ENCODE results near the gene CPSF4L. TPM values are rescaled to one million over a fixed set of nuclear protein-coding genes. Genes with fewer than 3 reads are reported as not detected.

The CPSF4L gene
- total and polyA plus RNA-seq, 2 of the 13 experiments (the other 11 are each of a cell fraction or from before 2014, with no cell fraction given) = 0.73 to 1.6 TPM

- TF ChIP-seq HDAC2 (CRISPR knock-in tag; IDR thresholded peaks at IDR 0.05) (peak; percentile 99), ZBTB21 (CRISPR knock-in tag; IDR thresholded peaks at IDR 0.05) (peak; percentile 67; the same call in 1 of the 2 replicates), RFXANK (CRISPR knock-in tag; IDR thresholded peaks at IDR 0.05) (no peak), HNRNPH1 (optimal IDR thresholded peaks at IDR 0.05; ENCODE audit: low read depth, low read length) (no peak), RBAK (CRISPR knock-in tag; IDR thresholded peaks at IDR 0.05) (peak; percentile 90), ZBTB46 (CRISPR knock-in tag; IDR thresholded peaks at IDR 0.05; ENCODE audit: borderline replicate concordance) (no peak; the same call in 1 of the 2 replicates), ATF7-NPFF (CRISPR knock-in tag; IDR thresholded peaks at IDR 0.05; ENCODE audit: low read depth) (no peak; the same call in 1 of the 2 replicates), EED (CRISPR knock-in tag; IDR thresholded peaks at IDR 0.05) (peak; percentile 63; the same call in 1 of the 2 replicates), TERF1 (CRISPR knock-in tag; IDR thresholded peaks at IDR 0.05) (no peak), MAFG (CRISPR knock-in tag; IDR thresholded peaks at IDR 0.05) (no peak), NAIF1 (CRISPR knock-in tag; IDR thresholded peaks at IDR 0.05; ENCODE audit: borderline replicate concordance) (no peak), AKNA (CRISPR knock-in tag; IDR thresholded peaks at IDR 0.05; ENCODE audit: borderline replicate concordance) (no peak), GRHL1 (CRISPR knock-in tag; conservative IDR thresholded peaks at IDR 0.05) (no peak; the same call in 1 of the 2 replicates), MIER2 (CRISPR knock-in tag; IDR thresholded peaks at IDR 0.05) (peak; percentile 55; the same call in 1 of the 2 replicates)
Measured at GRCh38 chr17:73288534-73289302, 27.0 kb upstream of the CPSF4L start (continued).

Data from HepG2 (cell line).